Measurements from ENCODE around the gene PMEPA1.

DNA sequence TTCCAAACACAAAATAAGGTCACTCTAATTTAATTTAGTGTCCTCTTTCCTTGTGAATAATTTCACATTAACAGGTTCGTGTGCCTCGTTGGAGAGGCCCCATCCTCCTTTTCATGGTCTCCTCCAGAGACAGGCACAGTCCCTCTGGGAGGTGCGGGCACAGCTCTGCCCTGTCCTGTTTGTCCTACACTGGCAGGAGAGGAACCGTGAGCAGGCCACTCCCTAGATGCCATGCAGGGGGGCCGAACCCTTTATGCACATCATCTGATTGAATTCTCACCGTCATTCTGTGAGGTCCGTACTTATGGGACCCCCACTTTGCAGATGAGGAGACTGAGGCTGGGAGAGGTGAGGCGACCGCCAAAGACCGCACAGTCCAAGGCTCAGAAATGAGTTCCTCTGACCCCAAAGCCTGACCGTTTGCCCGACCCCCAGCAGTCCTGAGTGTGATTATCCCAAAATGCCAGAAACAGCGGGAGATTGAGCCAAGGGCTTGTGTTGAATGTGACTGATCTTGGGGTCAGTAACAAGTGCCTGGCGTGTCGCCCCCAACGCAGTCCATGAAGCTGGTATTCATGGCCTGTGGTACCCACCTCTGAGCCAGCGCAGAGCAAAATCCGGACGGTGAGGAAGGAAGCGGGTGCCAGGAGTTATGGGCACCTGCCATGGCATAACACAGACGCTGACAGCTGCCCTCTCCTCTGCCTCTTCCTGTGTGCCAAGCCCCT is 43.5 kb downstream of the PMEPA1 start:
- TF ChIP-seq POLR2A (IDR thresholded peaks at IDR 0.05; ENCODE audit: low read length) (no peak), GATA1 (IDR thresholded peaks at IDR 0.05; ENCODE audit: low read depth, low read length) (no peak)

Data from erythroblast (primary cell).